K562 (cell line): ENCODE measurements around the gene TOMM6. TPM values are rescaled to one million over a fixed set of nuclear protein-coding genes. Genes with fewer than 3 reads are reported as not detected.

Experiments
- DDX20 ChIP-seq: fragments of 450-650 bp; IDR thresholded peaks from 2 replicates; pipeline ENCODE4 v1.6.1; 2016; ENCODE audit warnings: missing genetic modification characterization, low read depth, mild to moderate bottlenecking, missing compliant biosample characterization, moderate library complexity
- FOXJ2 ChIP-seq: fragments of 200-800 bp; sonication (Bioruptor generic); IDR thresholded peaks from 2 replicates; pipeline ENCODE4 v1.6.1; 2016; ENCODE audit warnings: missing genetic modification characterization, missing compliant biosample characterization
- HDAC2 ChIP-seq: fragments of 450-650 bp; IDR thresholded peaks from 2 replicates; pipeline ENCODE4 v1.6.1; 2016; ENCODE audit warnings: mild to moderate bottlenecking
- HIVEP1 ChIP-seq: fragments of 250-450 bp; sonication (Bioruptor Pico); IDR thresholded peaks from 2 replicates; pipeline ENCODE4 v1.4.0; 2020; ENCODE audit warnings: mild to moderate bottlenecking
- JUN ChIP-seq, 2 experiments: sonication (generic) in 1 of 2; formaldehyde crosslinking in 1 of 2; IDR thresholded peaks; 2 replicates each; pipeline versions ENCODE4 v1.6.1 to v1.8.0; 2012 to 2022; ENCODE audit warnings: borderline replicate concordance in 2 of 2, mild to moderate bottlenecking in 2 of 2, improper control_type of control experiment in 1 of 2, low read depth in 1 of 2, low read length in 1 of 2, missing genetic modification reagents in 1 of 2
- JUND ChIP-seq, 2 experiments: IDR thresholded peaks; 2 replicates in 1 of 2; 3 replicates in 1 of 2; pipeline ENCODE4 v1.6.1; 2011; ENCODE audit warnings: borderline replicate concordance in 2 of 2, low read depth in 2 of 2, low read length in 2 of 2, improper control_type of control experiment in 1 of 2, missing biosample characterization in 1 of 2, missing genetic modification characterization in 1 of 2, missing genetic modification reagents in 1 of 2
- MIER1 ChIP-seq: fragments of 450-650 bp; IDR thresholded peaks from 2 replicates; pipeline ENCODE4 v1.6.1; 2016; ENCODE audit warnings: antibody characterized with exemption, mild to moderate bottlenecking, low read depth
- MYC ChIP-seq, 2 experiments: fragments of 250-450 bp in 1 of 2; sonication (Bioruptor Pico) in 1 of 2; IDR thresholded peaks; 2 replicates each; pipeline versions ENCODE4 v1.5.1 to v1.6.1; 2012 to 2021; ENCODE audit warnings: low read depth in 2 of 2, borderline replicate concordance in 1 of 2, improper control_type of control experiment in 1 of 2, low read length in 1 of 2, mild to moderate bottlenecking in 1 of 2, moderate library complexity in 1 of 2
- POLR2H ChIP-seq: IDR thresholded peaks from 2 replicates; pipeline ENCODE4 v1.6.1; 2016; ENCODE audit warnings: missing genetic modification characterization, low read depth, mild to moderate bottlenecking, control low read depth, missing compliant biosample characterization, moderate library complexity
- RCOR1 ChIP-seq, 2 experiments: IDR thresholded peaks; 2 replicates each; pipeline ENCODE4 v1.6.1; 2012; ENCODE audit warnings: low read depth in 2 of 2, low read length in 2 of 2, borderline replicate concordance in 1 of 2, improper control_type of control experiment in 1 of 2
- RFX1 ChIP-seq: fragments of 450-650 bp; IDR thresholded peaks from 2 replicates; pipeline ENCODE4 v1.6.1; 2016; ENCODE audit warnings: mild to moderate bottlenecking, moderate library complexity
- ZBTB9 ChIP-seq: fragments of 450-650 bp; formaldehyde crosslinking; IDR thresholded peaks from 2 replicates; pipeline ENCODE4 v1.4.0; 2020; ENCODE audit warnings: mild to moderate bottlenecking, moderate library complexity
- ZNF121 ChIP-seq: sonication (generic); formaldehyde crosslinking; conservative IDR thresholded peaks from 2 replicates; pipeline ENCODE4 v1.8.0; 2022; ENCODE audit warnings: missing genetic modification reagents
- ZNF263 ChIP-seq: sonication (generic); formaldehyde crosslinking; IDR thresholded peaks from 2 replicates; pipeline ENCODE4 v1.8.0; 2022; ENCODE audit warnings: mild to moderate bottlenecking, missing genetic modification reagents, borderline replicate concordance
- ZNF274 ChIP-seq: IDR thresholded peaks from 2 replicates; pipeline ENCODE4 v1.6.1; 2011; ENCODE audit warnings: low read depth, mild to moderate bottlenecking, low read length, moderate library complexity, borderline replicate concordance
- ZNF699 ChIP-seq: fragments of 250-450 bp; sonication (Bioruptor Pico); IDR thresholded peaks from 2 replicates; pipeline ENCODE4 v1.8.0; 2021; ENCODE audit warnings: mild to moderate bottlenecking, moderate library complexity; ENCODE audit not compliant: insufficient replicate concordance
- polyA plus RNA-seq, 8 experiments: library from polyadenylated mRNA; depleted of rRNA in 4 of 8; stranded (reverse) in 5 of 8; unstranded in 3 of 8; fragments of >200 nt; fragmentation: Nextera tagmentation in 2 of 8; fragmentation: Illumina TruSeq in 1 of 8; extraction: Ambion mirVana in 2 of 8; extraction: Trizol in 1 of 8; gene quantifications; 2 replicates each; pipeline versions ENCODE4 v1.2.1 to v1.2.3, GENCODE V29; 2011 to 2014; ENCODE audit warnings: inconsistent platforms in 1 of 8, missing spikeins in 1 of 8
- total RNA-seq, 7 experiments: library from RNA; depleted of rRNA in 6 of 7; stranded (reverse); fragments of >200 nt in 6 of 7; fragmentation: Illumina TruSeq in 2 of 7; extraction: Trizol in 2 of 7; gene quantifications; 2 replicates each; pipeline versions ENCODE4 v1.2.1 to v1.2.3, GENCODE V29; 2011 to 2021; ENCODE audit warnings: low replicate concordance in 1 of 7

TOMM6 gene
- total and polyA plus RNA-seq, 9 of the 15 experiments (the other 6 are each of a cell fraction or from before 2014, with no cell fraction given), result 380 to 2,097 (median 1,065) TPM

- TF ChIP-seq ZNF699 (no peak), HDAC2 (peak; percentile 60; the same call in 1 of the 2 replicates), FOXJ2 (tag) (peak; percentile 35; the same call in 1 of the 2 replicates), ZNF121 (CRISPR knock-in tag) (no peak), DDX20 (tag) (no peak), MYC (IDR thresholded peaks at IDR 0.05; ENCODE audit: low read depth, low read length) (no peak), MYC (CRISPR knock-in tag; IDR thresholded peaks at IDR 0.05; ENCODE audit: borderline replicate concordance, low read depth) (no peak), ZBTB9 (no peak), POLR2H (tag) (no peak), HIVEP1 (CRISPR knock-in tag) (no peak), JUND (IDR thresholded peaks at IDR 0.05; ENCODE audit: borderline replicate concordance, low read depth, low read length) (no peak), JUND (tag; IDR thresholded peaks at IDR 0.05; ENCODE audit: borderline replicate concordance, low read depth, low read length) (peak; percentile 40; the same call in 1 of the 3 replicates), MIER1 (no peak), ZNF263 (CRISPR knock-in tag) (peak; percentile 46), JUN (IDR thresholded peaks at IDR 0.05; ENCODE audit: borderline replicate concordance, low read depth, low read length) (0 out of 2 replicates have a peak, but pooled peaks have one; percentile 33), JUN (CRISPR knock-in tag; IDR thresholded peaks at IDR 0.05; ENCODE audit: borderline replicate concordance) (no peak), ZNF274 (no peak), RCOR1 (IDR thresholded peaks at IDR 0.05; ENCODE audit: borderline replicate concordance in 1 of 2, low read depth in 2 of 2, low read length in 2 of 2) (peak in 1 of 2 experiments; percentile 62; a peak in 1 of 4 replicates), RFX1 (peak; percentile 86)
These were observed 18.8 kb upstream of the TOMM6 start (continued) for GRCh38 chr6:41768545-41769308.
